GM19463 (cell line): ENCODE results near the gene SIM2.

Experiments used
- ATAC-seq: cut with Tn5 transposase; IDR thresholded peaks from one replicate; pipeline ENCODE4 v1.9.1; 2021; ENCODE audit warnings: mild to moderate bottlenecking, moderate library complexity; ENCODE audit not compliant: unreplicated experiment

Gene SIM2

GRCh38 chr21:36791695-36792470 is 93.0 kb downstream of the SIM2 start:
- ATAC-seq: no peak

- no peak for ATAC-seq
Measured at GRCh38 chr21:36792505-36792967, 93.6 kb downstream of the SIM2 start.

GRCh38 chr21:36796070-36796469 is 97.2 kb downstream of the SIM2 start:
- ATAC-seq: no peak

- no peak for ATAC-seq
Measured at GRCh38 chr21:36798491-36798890, 99.6 kb downstream of the SIM2 start.
